AG09319 (cell line): ENCODE data around the gene ZSCAN21.

ENCODE experiments used
- DNase-seq: peaks from one replicate; pipeline ENCODE4 v3.0.0-alpha.2; 2010; ENCODE audit warnings: low read depth; ENCODE audit errors: extremely low read depth
- CTCF ChIP-seq: IDR thresholded peaks from 2 replicates; pipeline ENCODE4 v1.5.1; 2011; ENCODE audit warnings: low read depth, mild to moderate bottlenecking, inconsistent platforms, low read length, moderate library complexity

ZSCAN21 gene

GRCh38 chr7:100109521-100110163, 60.1 kb downstream of the ZSCAN21 start:
- DNase-seq = no peak
- no peak for TF ChIP-seq CTCF

GRCh38 chr7:100111156-100111555, 61.6 kb downstream of the ZSCAN21 start:
- no peak for TF ChIP-seq CTCF
- no peak for DNase-seq

GRCh38 chr7:100111914-100112313, 62.3 kb downstream of the ZSCAN21 start:
- no peak for DNase-seq
- no peak for TF ChIP-seq CTCF
